SK-N-SH (cell line): Measurements from ENCODE around the gene XRN2.

Source experiments
- CHD2 ChIP-seq: fragments of 150-350 bp; IDR thresholded peaks from 2 replicates; pipeline ENCODE4 v1.6.1; 2018; ENCODE audit warnings: low read length; ENCODE audit not compliant: partially characterized antibody
- CTCF ChIP-seq: fragments of 200-600 bp; sonication (generic); IDR thresholded peaks from 2 replicates; pipeline ENCODE4 v1.6.1; 2017; ENCODE audit warnings: antibody characterized with exemption, mild to moderate bottlenecking, moderate library complexity
- EP300 ChIP-seq, 2 experiments: IDR thresholded peaks; 2 replicates each; pipeline versions ENCODE4 v1.4.0 to v1.6.1; 2012; ENCODE audit warnings: borderline replicate concordance in 1 of 2, low read depth in 1 of 2, low read length in 1 of 2
- FOSL2 ChIP-seq: IDR thresholded peaks from 2 replicates; pipeline ENCODE4 v1.4.0; 2012; ENCODE audit warnings: low read depth, mild to moderate bottlenecking, moderate library complexity, borderline replicate concordance
- MXI1 ChIP-seq: IDR thresholded peaks from 2 replicates; pipeline ENCODE4 v1.6.1; 2012; ENCODE audit warnings: mild to moderate bottlenecking, low read depth, low read length, improper control_type of control experiment
- NRF1 ChIP-seq: IDR thresholded peaks from 2 replicates; pipeline ENCODE4 v1.6.1; 2012; ENCODE audit warnings: low read depth, mild to moderate bottlenecking, low read length
- POLR2AphosphoS5 ChIP-seq: IDR thresholded peaks from 2 replicates; pipeline ENCODE4 v1.6.1; 2012; ENCODE audit warnings: low read depth, low read length
- RFX5 ChIP-seq: IDR thresholded peaks from 2 replicates; pipeline ENCODE4 v1.6.1; 2012; ENCODE audit warnings: mild to moderate bottlenecking, improper control_type of control experiment, low read length
- USF2 ChIP-seq: fragments of 150-350 bp; IDR thresholded peaks from 2 replicates; pipeline ENCODE4 v1.6.1; 2017; ENCODE audit warnings: antibody characterized with exemption, low read length, low read depth, borderline replicate concordance

GRCh38 chr20:21395666-21396598 lies 92.8 kb downstream of the XRN2 start:
- TF ChIP-seq CHD2 (no peak), EP300 (IDR thresholded peaks at IDR 0.05; ENCODE audit: borderline replicate concordance in 1 of 2, low read depth in 1 of 2, low read length in 1 of 2) (no peak), POLR2AphosphoS5 (no peak), CTCF (no peak), MXI1 (no peak), RFX5 (no peak), USF2 (no peak), FOSL2 (no peak), NRF1 (no peak)
